ENCODE results near the gene RPS27A.

DNA sequence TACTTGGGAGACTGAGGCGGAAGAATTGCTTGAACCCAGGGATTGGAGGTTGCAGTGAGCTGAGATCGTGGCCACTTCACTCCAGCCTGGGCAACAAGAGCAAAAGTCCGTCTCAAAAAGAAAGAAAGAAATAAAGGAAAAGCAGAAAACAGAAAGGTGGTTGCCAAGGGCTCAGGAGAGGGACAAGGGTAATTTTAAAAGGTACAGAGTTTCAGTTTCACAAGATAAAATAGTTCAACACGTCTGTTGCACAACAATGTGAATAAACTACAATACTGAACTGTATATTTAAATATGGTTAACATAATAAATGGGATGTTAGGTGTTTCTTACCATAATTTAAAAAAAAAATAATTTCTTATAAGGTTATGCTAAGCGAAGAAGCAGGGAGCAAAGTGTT is 12.9 kb downstream of the RPS27A start:
- TF ChIP-seq, protein P1, sequence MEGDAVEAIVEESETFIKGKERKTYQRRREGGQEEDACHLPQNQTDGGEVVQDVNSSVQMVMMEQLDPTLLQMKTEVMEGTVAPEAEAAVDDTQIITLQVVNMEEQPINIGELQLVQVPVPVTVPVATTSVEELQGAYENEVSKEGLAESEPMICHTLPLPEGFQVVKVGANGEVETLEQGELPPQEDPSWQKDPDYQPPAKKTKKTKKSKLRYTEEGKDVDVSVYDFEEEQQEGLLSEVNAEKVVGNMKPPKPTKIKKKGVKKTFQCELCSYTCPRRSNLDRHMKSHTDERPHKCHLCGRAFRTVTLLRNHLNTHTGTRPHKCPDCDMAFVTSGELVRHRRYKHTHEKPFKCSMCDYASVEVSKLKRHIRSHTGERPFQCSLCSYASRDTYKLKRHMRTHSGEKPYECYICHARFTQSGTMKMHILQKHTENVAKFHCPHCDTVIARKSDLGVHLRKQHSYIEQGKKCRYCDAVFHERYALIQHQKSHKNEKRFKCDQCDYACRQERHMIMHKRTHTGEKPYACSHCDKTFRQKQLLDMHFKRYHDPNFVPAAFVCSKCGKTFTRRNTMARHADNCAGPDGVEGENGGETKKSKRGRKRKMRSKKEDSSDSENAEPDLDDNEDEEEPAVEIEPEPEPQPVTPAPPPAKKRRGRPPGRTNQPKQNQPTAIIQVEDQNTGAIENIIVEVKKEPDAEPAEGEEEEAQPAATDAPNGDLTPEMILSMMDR (IDR thresholded peaks at IDR 0.05; ENCODE audit: low read depth, low read length) = no peak
- TF ChIP-seq POLR2A (IDR thresholded peaks at IDR 0.05; ENCODE audit: extremely low read depth, insufficient read length) = no peak
- TF ChIP-seq, protein P2, sequence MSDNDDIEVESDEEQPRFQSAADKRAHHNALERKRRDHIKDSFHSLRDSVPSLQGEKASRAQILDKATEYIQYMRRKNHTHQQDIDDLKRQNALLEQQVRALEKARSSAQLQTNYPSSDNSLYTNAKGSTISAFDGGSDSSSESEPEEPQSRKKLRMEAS (IDR thresholded peaks at IDR 0.05; ENCODE audit: low read depth, low read length) = no peak

Measured in NB4 (cell line).